Activated CD8-positive, alpha-beta memory T cell treated with anti-CD3 and anti-CD28 coated beads for 4 hours (primary cell): ENCODE data around the gene CBX2.

Source experiments
- DNase-seq, 2 donors: peaks; one replicate each; pipeline ENCODE4 v3.0.0-alpha.2; 2020; ENCODE audit warnings: low read depth in 2 of 2

Gene CBX2

DNA sequence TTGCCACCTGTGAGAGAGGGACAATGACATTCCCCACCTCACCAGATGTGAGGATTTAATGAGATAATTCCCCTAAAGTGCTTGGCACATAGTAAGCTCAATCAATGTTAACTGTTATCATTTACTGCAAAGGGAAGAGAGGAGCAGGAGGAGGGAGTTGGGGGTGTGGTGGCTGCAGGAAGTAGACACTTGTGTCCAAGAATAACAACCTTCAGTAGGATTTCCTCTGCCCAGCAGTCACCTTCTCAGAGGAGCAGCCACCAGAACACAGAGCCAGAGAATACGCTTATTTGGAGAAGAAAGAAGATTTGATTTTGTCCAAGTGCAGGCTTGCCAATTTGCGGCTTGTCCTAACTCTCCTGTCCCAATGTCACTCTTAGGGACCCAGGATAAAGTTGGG is 51.1 kb downstream of the CBX2 start:
- no peak for DNase-seq

DNA sequence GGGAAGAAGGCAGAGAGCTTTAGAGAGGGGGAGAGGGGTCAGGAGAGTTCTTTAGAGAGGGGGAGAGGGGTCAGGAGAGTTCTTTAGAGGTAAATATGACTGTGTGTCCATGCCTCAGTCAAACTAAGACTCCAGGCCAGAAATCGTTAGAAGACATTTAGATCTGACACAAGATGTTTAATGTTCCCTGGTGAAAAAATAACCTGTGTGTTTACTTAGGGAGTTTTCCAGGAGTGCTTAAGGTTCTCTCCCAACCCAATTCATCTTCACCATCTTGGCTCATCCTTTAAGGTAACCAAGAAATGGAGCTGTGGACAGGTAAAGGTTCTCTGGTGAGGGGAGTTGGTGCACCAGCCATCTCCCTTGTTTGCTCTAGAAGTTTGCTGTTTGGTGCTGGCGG is 51.5 kb downstream of the CBX2 start:
- no peak for DNase-seq

DNA sequence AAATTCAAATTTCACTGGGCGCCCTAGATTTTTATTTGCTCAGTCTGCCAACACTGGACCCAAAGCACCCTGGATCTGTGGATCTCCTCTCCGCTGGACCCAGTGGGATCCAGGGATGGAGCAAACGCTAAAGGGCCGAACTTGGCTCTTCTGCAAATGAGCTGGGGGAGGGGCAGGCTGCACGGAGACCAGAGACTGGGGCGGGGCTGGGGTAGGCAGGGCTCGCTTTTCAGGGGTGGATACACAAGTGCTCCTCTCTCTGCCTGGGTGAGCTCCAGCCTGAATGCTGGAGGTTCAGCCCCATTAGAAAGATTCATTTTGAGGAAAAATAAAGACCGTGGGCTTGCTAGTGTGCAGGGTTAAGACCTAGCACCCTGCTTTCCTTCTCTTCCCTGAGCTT is 52.4 kb downstream of the CBX2 start:
- DNase-seq: no peak

DNA sequence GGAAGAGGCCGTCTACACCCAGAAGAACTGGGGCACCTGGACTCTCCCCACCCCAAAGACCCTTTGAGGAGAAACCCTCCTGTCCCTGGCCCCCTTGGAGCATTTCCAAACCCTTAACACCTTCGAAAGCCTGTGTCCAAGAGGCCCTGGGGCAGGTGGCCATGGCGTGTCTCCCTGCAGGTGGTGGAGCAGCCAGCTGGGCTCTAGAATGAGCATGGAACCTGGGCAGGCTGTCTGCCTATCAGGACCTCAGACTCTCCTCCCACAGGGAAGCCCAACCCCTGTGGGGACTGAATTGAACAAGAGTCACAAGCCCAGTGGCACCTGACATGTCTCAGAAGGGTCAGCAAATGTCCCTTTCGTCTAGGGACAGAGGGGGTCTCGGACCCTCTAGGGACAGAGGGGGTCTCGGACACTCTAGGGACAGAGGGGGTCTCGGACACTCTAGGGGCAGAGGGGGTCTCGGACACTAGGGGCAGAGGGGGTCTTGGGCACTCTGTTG is 52.9 kb downstream of the CBX2 start:
- no peak for DNase-seq

DNA sequence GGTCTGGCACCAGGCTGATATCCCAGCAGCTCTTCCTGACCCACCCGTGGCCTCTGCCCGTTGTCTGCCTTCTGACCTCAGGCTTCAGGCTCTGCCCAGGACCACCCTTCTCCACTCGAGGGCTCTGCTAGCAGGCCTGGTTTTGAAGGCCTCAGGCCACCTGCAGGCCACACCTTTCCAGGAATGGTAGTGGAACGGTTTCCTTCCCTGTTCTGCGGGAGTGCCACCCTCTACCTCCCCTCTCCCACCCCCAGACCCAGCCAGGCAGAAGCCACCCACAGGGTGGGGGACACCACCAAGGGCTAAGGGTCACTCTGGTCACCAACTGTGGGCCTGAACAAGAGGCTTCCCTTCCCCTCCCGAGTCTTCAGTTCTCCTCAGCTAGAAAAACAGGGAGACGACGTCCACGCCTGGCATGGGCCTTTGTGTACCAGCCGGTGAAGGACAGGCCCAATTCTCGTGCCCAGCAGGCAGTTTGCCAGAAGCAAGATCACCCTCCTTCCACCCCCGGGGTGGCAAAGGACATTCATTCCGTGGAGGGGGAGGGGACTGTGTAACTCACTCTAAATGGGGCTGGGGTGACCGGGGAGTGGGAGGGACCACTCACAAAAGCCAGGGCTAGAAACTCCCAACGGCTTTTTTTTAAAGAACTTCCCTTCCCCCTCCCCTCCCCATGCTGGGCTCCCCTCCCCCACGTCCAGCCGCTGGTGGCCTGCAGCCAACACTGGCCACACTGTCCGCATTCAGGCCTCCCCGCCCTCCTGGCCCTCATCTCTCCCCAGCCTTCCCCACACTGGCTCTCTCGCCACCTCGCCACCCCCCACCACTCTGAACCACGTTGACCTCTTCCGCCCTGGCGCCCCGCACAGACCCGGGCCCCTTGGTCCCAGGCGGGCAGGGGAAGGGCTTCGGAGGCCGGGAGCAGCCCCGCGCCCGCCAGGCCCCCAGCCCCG is 53.6 kb downstream of the CBX2 start:
- DNase-seq: no peak

DNA sequence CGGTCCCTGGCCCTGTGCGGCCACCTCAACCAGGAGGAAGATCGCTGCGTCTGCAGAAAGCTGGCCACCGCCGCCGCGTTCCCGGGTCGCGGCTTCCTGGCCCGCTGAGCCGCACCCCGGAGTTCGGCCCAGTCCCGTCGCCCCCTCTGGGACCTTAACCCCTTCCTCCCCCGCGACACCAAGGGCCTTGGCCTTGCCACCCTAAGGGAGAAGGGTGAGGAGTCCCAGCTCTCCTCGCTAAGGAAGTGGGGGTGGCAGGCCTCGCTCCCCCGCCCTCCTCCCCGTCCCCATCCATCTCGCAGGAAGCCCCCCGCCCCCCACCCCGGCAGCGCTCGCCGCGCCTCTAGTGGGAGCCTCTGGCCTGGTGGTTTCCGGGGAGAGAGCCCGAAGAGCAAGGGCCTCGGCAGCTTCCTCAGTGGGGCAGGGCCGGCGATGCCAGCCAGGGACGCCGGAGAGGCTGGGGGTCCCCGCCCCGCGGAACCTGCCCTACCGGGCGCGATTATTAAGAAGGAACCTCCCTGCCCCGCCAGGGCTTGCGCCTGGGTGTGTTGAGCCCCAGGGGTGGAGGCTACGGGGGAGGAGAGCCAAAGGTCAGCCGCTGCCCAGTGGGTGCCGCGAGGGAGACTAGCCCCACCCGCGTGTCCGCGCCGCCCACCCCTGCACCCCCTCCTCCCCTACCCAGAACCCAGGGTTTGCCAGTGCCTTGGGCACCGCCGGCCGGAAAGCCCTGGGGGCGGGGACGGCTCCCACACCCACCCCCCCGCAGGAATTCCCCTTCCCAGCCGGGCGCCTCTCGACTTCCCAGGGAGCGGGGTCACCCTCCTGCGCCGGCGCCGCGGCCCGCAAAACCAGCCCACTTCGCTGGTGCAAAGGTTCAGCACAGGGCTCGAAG is 54.5 kb downstream of the CBX2 start:
- no peak for DNase-seq

DNA sequence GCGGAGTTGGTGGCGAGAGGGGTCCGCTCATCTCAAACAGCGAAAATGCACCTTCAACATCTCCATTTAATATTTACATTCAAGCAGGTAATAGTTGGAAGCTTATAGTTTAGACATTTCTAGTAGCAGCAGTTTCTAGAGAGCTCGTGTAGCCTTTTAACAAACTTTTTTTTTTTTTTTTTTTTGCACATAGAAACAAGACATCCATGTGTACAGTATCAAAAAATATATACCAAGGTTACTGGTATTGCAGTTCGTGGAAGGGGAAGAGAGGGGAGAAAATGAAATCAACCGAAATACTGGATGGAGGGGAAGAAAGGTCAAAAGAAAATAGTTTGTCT is 55.1 kb downstream of the CBX2 start:
- no peak for DNase-seq

DNA sequence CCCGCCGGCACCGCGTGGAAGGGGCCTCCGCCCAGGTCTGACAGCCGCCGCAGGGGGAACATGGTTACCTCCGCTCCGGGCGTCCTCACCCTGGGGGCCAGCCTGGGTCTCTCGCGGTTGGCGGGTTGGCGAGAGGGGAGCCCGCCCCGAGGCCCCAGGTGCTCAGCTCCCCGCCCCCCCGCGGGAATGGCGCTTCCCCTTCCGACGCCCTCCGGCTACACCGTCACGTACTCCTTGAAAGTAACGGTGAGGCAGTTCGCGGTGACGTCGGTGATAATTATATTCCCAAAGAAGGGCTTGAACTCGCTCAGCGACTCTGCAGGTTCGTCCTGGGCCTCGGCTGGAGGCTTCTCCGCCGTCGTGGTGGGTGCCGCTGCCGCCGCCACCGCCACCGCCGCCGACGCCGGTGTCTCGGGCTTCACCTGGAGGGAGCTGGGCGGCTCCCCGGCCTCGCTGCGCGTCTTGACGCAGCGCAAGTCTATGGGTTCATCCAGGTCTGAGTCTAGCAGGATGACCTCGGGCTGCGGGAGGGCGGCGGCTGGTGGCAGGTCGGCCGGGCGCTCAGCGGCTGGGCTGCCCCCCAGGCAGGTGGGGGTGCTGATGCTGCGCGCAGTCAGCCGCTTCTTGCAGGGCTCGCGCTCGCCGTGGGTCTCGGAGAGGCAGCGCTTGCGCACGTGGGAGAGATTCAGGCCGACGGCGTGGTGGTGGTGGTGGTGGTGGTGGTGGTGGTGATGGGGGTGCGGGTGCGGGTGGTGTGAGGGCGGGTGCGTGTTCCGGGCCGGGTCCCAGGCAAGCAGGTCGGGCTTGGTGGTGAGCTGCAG is 56.0 kb downstream of the CBX2 start:
- DNase-seq: no peak

DNA sequence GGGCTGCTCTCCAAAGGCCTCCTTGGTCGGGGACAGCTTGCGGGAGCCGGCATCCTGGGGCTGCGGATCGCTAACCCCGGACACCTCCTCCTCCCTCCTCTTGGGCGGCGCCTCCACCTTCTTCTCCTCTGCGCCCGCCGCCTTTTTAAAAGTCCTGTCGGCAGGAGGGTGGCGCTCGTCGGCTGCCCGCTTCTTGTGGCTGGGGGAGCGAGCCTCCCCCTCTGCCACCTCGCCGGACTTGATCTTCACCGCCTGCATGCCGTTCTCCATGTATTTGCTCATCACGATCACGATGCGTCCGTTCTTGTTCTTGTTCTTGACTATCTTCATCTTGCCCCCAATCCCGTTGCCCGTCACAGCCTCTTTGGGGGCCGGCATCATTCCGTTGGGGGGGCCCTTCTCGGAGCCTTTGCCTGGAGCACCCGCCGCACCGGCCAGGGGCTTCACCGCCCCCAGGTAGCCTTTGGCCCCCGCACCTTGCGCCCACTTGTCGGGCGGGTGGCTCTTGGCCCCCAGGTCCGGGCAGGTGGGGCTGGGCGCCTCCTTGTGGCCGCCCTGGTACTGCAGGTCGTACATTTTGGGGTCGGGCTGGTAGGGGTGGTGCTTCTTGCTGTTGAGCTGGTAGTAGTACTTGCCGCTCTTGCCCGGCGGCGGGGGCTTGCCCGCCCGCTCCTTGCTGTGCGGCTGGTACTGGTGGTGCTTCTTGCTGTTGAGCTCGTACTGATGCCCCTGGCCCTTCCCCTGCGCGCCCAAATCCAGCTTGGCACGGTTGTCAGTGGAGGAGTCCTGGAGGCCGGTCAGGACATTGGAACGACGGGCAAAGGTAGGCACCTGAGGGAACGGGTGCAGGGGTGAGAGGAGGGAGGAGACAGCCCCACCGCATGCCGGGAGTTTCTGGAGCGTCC is 56.9 kb downstream of the CBX2 start:
- DNase-seq: no peak

DNA sequence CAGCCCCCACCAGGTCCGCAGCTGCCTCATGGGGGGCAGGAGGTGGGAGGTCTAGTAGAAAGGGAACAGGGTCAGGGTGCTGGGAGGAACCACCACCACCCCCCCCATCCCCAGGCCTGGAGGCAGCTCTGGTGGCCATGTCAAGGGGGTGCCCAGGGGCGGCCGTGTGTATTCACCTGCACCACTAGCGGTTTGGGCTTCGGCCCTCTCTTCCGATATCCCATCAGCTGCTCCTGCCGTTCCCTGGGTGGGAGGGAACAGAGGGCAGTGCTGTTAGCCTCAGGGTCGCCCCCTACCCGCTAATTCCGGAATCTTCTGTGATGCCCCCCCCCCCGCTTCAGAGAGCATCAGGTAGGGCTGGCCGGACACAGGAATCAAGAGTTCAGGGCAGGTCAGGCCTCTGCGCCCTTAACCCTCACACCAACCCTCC is 57.5 kb downstream of the CBX2 start:
- no peak for DNase-seq

DNA sequence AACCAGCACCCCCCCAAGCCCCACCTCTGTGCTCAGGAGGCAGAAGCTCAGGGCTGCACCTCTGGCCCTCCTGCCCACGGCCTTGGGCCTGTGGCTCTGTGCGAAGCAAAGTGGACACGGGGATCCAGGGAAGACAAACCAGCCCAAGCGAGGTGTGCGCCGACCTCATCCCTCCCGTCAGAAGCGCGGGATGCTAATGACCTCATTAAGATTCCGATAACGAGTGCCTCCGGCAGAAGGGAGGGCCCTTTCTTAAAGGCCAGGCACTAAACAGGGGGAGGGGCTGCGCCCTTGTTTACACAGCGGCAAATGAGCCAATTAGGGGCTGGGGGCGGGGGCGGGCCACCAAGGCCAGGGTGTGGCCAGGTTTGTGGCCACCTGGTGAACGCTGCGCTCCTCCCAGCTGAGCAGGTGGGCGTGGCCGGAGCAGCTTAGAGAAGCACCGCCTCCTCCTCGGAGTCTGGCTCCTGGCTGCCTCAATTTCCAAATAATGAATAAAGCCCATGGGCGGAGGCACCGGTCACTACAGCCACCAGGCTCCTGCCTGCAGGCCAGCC is 58.1 kb downstream of the CBX2 start:
- DNase-seq: no peak

DNA sequence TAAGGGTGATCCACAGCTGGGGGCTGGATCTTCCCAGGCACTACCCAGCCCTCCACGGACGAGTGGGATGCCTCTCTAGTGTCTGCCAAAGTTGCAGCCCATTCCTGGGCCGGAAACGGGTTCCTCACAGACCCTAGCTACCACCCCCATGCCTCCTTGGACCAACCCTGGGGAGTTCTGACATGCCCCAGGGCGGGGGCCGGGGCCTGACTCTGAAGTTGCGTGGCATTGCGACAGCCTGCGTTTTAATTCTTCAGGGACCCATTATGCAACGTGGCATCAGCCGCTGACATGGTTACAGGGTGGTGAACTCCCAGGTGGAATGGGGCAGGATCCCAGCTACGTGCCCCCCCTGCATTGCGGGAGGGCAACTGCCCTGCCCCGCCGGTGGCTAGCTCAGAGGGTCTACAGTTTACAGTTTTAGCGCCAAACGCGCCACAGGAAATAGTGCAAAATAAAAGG is 58.6 kb downstream of the CBX2 start:
- DNase-seq: no peak

DNA sequence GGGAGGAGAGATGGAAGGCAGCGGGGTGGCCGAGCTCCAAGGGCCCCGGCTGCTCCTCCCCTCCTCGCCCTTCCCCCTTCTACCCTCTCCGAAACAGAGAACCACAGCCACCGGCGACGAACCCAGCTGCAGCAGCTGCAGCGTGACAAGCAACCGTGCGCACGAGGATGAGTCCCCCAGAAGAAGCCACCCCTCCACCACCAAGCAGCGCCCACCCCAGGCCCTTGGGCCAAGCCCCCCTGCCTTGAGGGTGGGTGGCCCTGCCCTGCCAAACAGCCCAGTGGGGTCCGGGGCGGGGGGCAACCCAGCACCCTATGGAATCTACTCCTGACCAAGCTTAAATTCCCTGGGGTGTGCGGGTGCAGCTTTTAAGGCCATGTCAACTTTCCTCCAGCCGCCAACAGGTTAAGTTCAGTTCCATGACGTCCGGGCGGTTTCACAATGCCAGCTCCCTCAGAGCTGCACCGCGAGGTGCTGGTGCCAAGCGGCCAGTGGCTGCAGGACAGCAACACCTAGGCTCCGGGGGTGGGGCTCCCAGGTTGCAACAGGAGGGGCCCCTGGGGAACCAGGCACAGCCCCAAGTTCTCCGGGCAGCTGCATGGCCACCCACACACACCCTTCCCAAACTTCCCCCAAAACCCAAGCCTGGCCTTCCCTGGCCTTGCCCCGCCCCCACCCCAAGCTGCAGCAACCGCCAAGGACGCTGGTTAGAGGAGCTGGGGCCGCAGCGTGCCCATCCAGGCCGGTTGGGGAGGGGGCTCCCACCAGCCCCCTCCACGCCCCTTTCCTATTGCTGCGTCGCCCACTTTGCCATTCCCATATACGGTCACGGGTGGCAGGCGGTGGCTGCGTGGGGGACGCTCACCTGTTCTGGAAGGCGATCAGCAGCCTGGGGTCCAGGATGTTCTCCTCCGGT is 59.3 kb downstream of the CBX2 start:
- DNase-seq: no peak
